Suprapubic skin (tissue), 4 donors: Measurements from ENCODE around the gene CLSTN2. TPM values are rescaled to one million over a fixed set of nuclear protein-coding genes. Genes with fewer than 3 reads are reported as not detected.

Source experiments
- DNase-seq, 2 donors: peaks; one replicate each; pipeline ENCODE4 v3.0.0-alpha.2; 2019; ENCODE audit warnings: low spot score in 2 of 2
- H3K27ac ChIP-seq: fragments of 200-600 bp; sonication (generic); one replicate; pipeline ENCODE4 v1.5.1; 2019
- H3K27me3 ChIP-seq: fragments of 200-600 bp; sonication (generic); one replicate; pipeline ENCODE4 v1.5.1; 2019
- H3K36me3 ChIP-seq: fragments of 200-600 bp; sonication (generic); one replicate; pipeline ENCODE4 v1.5.1; 2019
- H3K4me1 ChIP-seq: fragments of 200-600 bp; sonication (generic); one replicate; pipeline ENCODE4 v1.5.1; 2019
- H3K4me3 ChIP-seq: fragments of 200-600 bp; sonication (generic); one replicate; pipeline ENCODE4 v1.5.1; 2019; ENCODE audit warnings: mild to moderate bottlenecking
- H3K9me3 ChIP-seq: fragments of 200-600 bp; sonication (generic); one replicate; pipeline ENCODE4 v1.5.1; 2019
- CTCF ChIP-seq, 2 donors: fragments of 200-600 bp in 1 of 2; fragments of 450-650 bp in 1 of 2; sonication (generic) in 1 of 2; IDR thresholded peaks; one replicate each; pipeline ENCODE4 v1.5.1; 2016 to 2019; ENCODE audit warnings: antibody characterized with exemption in 2 of 2, mild to moderate bottlenecking in 1 of 2, moderate library complexity in 1 of 2
- EP300 ChIP-seq: sonication (generic); formaldehyde crosslinking; IDR thresholded peaks from one replicate; pipeline ENCODE4 v1.6.1; 2017; ENCODE audit warnings: antibody characterized with exemption
- POLR2A ChIP-seq, 2 donors: fragments of 450-650 bp; IDR thresholded peaks; one replicate each; pipeline ENCODE4 v1.6.1; 2017; ENCODE audit warnings: antibody characterized with exemption in 2 of 2, mild to moderate bottlenecking in 2 of 2, moderate library complexity in 2 of 2
- POLR2AphosphoS5 ChIP-seq, 3 donors: sonication (generic); formaldehyde crosslinking; IDR thresholded peaks; one replicate each; pipeline ENCODE4 v1.6.1; 2017; ENCODE audit warnings: antibody characterized with exemption in 3 of 3
- WGBS: methylation state at CpG from one replicate; pipeline ENCODE4 v1.1.5; 2018; 5-methylcytosine and 5-hydroxymethylcytosine counted together
- total RNA-seq, 4 donors: library from RNA; depleted of rRNA; stranded (reverse); fragments of >200 nt; gene quantifications; one replicate each; pipeline ENCODE4 v1.1.0, GENCODE V29; 2016

The CLSTN2 gene
- total RNA-seq, 4 donors from 2014 or later: 4.3 to 14.1 (median 7.4) TPM

GRCh38 chr3:140134231-140134965, 199.4 kb downstream of the CLSTN2 start:
- H3K27me3 ChIP-seq: no peaks in the 10 kb centered on the region
- no peak for TF ChIP-seq POLR2AphosphoS5 (IDR thresholded peaks at IDR 0.05)
- TF ChIP-seq EP300: no peak
- TF ChIP-seq POLR2A (IDR thresholded peaks at IDR 0.05): no peak
- no peak for TF ChIP-seq CTCF (IDR thresholded peaks at IDR 0.05)
- H3K9me3 ChIP-seq: no peaks in the 10 kb centered on the region
- no peak for DNase-seq
- H3K27ac ChIP-seq: no peak overlapping the region
- no peaks in the 10 kb centered on the region for H3K36me3 ChIP-seq
- no peaks in the 10 kb centered on the region for H3K4me1 ChIP-seq
- WGBS: 76% methylated on average over 5 of the region's 5 CpGs
- no peak overlapping the region for H3K4me3 ChIP-seq

DNA sequence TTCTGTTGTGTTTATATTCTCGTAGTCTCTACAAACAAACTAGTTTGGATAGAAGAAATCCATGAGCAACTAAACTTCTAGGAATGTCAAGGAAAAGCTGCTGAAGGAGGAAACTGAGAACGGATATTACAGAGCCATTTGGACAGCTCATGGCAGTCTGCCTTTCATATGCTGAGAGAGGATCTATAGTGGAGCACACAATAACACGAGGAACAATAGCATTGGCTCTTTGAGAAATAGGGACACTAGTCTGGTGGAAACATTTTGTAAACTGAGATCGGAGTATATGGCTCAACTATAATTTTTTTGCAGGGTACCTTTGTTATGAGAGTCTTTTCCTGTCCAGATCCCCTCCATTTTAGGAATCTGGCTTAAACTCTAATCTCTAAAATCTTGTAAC, 200.5 kb downstream of the CLSTN2 start:
- H3K27ac ChIP-seq: no peak overlapping the region
- no peaks in the 10 kb centered on the region for H3K27me3 ChIP-seq
- H3K4me1 ChIP-seq: no peaks in the 10 kb centered on the region
- DNase-seq: no peak
- no peak overlapping the region for H3K4me3 ChIP-seq
- H3K9me3 ChIP-seq: no peaks in the 10 kb centered on the region
- no peaks in the 10 kb centered on the region for H3K36me3 ChIP-seq
- TF ChIP-seq POLR2AphosphoS5 (IDR thresholded peaks at IDR 0.05): no peak
- no peak for TF ChIP-seq EP300
- no peak for TF ChIP-seq CTCF (IDR thresholded peaks at IDR 0.05)
- TF ChIP-seq POLR2A (IDR thresholded peaks at IDR 0.05): no peak
- 60% methylated on average over 4 of the region's 4 CpGs for WGBS

DNA sequence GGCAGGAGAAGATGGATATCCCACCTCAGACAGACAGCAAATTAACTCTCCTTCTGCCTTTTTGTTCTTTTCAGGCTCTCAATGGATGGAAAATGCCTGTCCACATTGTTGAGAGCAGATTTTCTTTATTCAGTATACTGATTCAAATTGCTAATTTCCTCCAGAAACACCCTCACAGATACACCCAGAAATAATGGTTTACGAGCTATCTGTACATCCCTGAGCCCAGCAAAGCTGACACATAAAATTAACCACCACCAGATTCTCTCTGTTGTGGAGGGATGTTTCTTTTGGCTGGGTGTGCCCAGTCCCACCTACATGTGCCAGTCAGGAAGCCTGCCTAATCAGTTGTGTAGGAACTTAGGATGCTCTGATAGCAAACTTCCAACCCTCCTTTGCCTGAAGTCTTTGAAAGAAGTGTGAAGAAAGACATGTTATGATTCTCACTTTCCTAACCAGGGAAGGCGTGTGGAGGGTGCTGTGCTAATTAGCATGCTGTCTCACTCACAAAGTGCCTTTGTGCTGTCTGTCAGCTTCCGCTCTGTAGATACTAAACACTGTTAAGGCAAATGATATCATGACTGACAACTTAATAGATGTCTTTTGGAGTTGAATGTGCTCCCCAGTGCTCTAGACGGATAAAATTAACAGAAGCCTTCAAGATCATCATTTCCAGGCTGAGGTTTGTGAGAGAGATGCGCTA, 208.5 kb downstream of the CLSTN2 start:
- H3K27ac ChIP-seq: no peak overlapping the region
- 81% methylated on average over 5 of the region's 5 CpGs for WGBS
- no peak overlapping the region for H3K4me3 ChIP-seq
- H3K9me3 ChIP-seq: no peaks in the 10 kb centered on the region
- H3K36me3 ChIP-seq: no peaks in the 10 kb centered on the region
- TF ChIP-seq CTCF (IDR thresholded peaks at IDR 0.05) (no peak), EP300 (no peak), POLR2A (IDR thresholded peaks at IDR 0.05) (no peak), POLR2AphosphoS5 (IDR thresholded peaks at IDR 0.05) (no peak)
- no peaks in the 10 kb centered on the region for H3K27me3 ChIP-seq
- no peak for DNase-seq
- H3K4me1 ChIP-seq: no peaks in the 10 kb centered on the region

GRCh38 chr3:140145528-140145927, 210.5 kb downstream of the CLSTN2 start:
- TF ChIP-seq POLR2AphosphoS5 (IDR thresholded peaks at IDR 0.05) (no peak), EP300 (no peak), CTCF (IDR thresholded peaks at IDR 0.05) (no peak), POLR2A (IDR thresholded peaks at IDR 0.05) (no peak)
- 81% methylated on average over 2 of the region's 2 CpGs for WGBS
- no peak for DNase-seq
- H3K27me3 ChIP-seq: no peaks in the 10 kb centered on the region
- no peaks in the 10 kb centered on the region for H3K9me3 ChIP-seq
- no peaks in the 10 kb centered on the region for H3K36me3 ChIP-seq
- no peak overlapping the region for H3K4me3 ChIP-seq
- H3K4me1 ChIP-seq: no peaks in the 10 kb centered on the region
- H3K27ac ChIP-seq: no peak overlapping the region

DNA sequence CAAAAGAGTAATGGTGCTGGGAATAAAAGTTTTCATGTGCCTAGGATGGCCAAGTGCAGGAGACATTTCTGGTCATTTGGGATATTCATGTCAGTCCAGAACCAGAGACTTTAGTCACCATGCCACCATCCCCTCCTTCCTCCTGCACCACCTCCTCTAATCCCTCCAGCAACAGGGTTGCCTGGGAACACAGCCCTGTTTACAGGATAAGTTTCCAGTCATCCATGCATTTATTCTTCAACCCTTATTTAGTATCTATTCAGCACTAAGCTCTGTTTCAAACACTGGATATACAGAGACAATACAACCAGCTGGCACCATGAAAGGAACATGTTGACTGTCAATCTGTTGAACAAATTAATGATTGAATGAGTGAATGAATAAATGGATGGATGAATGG, 211.7 kb downstream of the CLSTN2 start:
- Histone ChIP-seq H3K4me3 (no peak overlapping the region), H3K9me3 (no peaks in the 10 kb centered on the region)
- DNase-seq: no peak

More for the DNA sequence above, 211.7 kb downstream of the CLSTN2 start:
- no peak overlapping the region for H3K27ac ChIP-seq
- no peaks in the 10 kb centered on the region for H3K27me3 ChIP-seq
- no peaks in the 10 kb centered on the region for H3K36me3 ChIP-seq
- TF ChIP-seq POLR2A (IDR thresholded peaks at IDR 0.05) (no peak), CTCF (IDR thresholded peaks at IDR 0.05) (no peak), EP300 (no peak), POLR2AphosphoS5 (IDR thresholded peaks at IDR 0.05) (no peak)
- H3K4me1 ChIP-seq: no peaks in the 10 kb centered on the region
